ENCODE results near the gene RIMOC1.

DNA sequence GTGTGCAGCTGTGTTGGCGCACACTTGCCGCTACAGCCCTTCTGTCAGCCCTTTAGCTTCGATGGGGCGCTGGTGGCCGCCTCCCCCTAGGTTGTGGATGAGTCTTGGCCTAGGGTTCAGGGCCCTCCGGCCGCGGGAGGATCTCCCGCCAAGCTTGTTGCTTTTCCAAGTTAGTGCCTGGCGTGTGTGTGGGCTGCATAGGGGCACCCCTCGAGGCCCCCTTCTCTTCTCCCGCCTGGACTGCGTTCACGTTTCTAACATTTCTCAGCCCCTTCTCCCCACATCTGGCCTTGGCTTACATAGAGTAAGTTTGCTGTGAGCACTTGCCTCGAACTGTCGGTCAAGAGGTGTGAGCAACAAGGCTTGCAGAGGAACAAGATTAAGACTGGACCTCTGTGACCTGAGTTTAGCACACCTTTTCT lies 33.5 kb upstream of the RIMOC1 start:
- TF ChIP-seq, protein P1, sequence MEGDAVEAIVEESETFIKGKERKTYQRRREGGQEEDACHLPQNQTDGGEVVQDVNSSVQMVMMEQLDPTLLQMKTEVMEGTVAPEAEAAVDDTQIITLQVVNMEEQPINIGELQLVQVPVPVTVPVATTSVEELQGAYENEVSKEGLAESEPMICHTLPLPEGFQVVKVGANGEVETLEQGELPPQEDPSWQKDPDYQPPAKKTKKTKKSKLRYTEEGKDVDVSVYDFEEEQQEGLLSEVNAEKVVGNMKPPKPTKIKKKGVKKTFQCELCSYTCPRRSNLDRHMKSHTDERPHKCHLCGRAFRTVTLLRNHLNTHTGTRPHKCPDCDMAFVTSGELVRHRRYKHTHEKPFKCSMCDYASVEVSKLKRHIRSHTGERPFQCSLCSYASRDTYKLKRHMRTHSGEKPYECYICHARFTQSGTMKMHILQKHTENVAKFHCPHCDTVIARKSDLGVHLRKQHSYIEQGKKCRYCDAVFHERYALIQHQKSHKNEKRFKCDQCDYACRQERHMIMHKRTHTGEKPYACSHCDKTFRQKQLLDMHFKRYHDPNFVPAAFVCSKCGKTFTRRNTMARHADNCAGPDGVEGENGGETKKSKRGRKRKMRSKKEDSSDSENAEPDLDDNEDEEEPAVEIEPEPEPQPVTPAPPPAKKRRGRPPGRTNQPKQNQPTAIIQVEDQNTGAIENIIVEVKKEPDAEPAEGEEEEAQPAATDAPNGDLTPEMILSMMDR (IDR thresholded peaks at IDR 0.05) = no peak
- TF ChIP-seq EP300 (IDR thresholded peaks at IDR 0.05) = no peak
- TF ChIP-seq POLR2A (IDR thresholded peaks at IDR 0.05; ENCODE audit: low read depth) = no peak

Measured in esophagus muscularis mucosa (tissue), 4 donors.